ENCODE data around the gene ACSL3. TPM values are rescaled to one million over a fixed set of nuclear protein-coding genes. Genes with fewer than 3 reads are reported as not detected.
"Not testable (repeated sequence)": the region's sequence is repeated elsewhere in the genome, so short reads cannot be mapped to it uniquely, and the experiment has no call there.

The ACSL3 gene
- total and polyA plus RNA-seq, 3 experiments from 2014 or later = 27.7 to 41.4 (median 38.6) TPM

GRCh38 chr2:222989431-222989830 is 128.6 kb downstream of the ACSL3 start:
- H3K4me1 ChIP-seq (ENCODE audit: insufficient read depth, low read length) = no peaks in the 10 kb centered on the region
- peaks cover 7 to 29% of the 10 kb centered on the region in 2 donors for H3K27me3 Mint-ChIP-seq
- H3K36me3 Mint-ChIP-seq = no peaks in the 10 kb centered on the region
- no peak overlapping the region for H3K4me3 Mint-ChIP-seq
- no peaks in the 10 kb centered on the region for H3K4me1 Mint-ChIP-seq
- no peak for DNase-seq
- H3K4me3 ChIP-seq (ENCODE audit: low read length) = no peak overlapping the region
- peaks cover 0 to 18% (median 6%) of the 10 kb centered on the region in 5 donors for H3K9me3 Mint-ChIP-seq
- no peaks in the 10 kb centered on the region for H3K36me3 ChIP-seq (ENCODE audit: insufficient read depth, low read length)
- ChIA-PET POLR2A (no interaction called here), CTCF (no interaction called here)
- no peak overlapping the region for H3K27ac Mint-ChIP-seq
- no peaks in the 10 kb centered on the region for H3K9me3 ChIP-seq (ENCODE audit: low read length)
- no peaks in the 10 kb centered on the region for H3K27me3 ChIP-seq (ENCODE audit: insufficient read depth, low read length, poor library complexity, severe bottlenecking)
- no peak overlapping the region for H3K27ac ChIP-seq (ENCODE audit: low read depth, low read length)

DNA sequence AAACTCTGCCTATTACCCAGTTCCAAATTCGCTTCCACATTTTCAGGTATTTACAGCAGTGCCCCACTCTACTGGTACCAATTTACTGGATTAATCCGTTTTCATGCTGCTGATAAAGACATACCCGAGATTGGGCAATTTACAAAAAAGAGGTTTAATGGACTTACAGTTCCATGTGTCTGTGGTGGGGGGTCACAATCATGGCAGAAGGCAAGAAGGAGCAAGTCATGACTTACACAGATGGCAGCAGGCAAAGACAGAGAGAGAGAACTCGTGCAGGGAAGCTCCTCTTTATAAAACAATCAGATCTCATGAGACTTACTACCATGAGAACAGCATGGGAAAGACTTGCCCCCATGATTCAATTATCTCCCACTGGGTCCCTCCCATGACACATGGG is 129.4 kb downstream of the ACSL3 start:
- H3K4me1 Mint-ChIP-seq; H3K4me1 ChIP-seq (ENCODE audit: insufficient read depth, low read length); H3K9me3 ChIP-seq (ENCODE audit: low read length); CTCF ChIA-PET; DNase-seq; H3K36me3 ChIP-seq (ENCODE audit: insufficient read depth, low read length); POLR2A ChIA-PET; H3K36me3 Mint-ChIP-seq; H3K27me3 ChIP-seq (ENCODE audit: insufficient read depth, low read length, poor library complexity, severe bottlenecking); H3K27ac ChIP-seq (ENCODE audit: low read depth, low read length); H3K4me3 ChIP-seq (ENCODE audit: low read length); H3K4me3 Mint-ChIP-seq; H3K27ac Mint-ChIP-seq: not testable (repeated sequence)
- peaks cover 1 to 24% of the 10 kb centered on the region in 2 donors for H3K27me3 Mint-ChIP-seq
- H3K9me3 Mint-ChIP-seq = peaks cover 0 to 14% (median 5%) of the 10 kb centered on the region in 5 donors

DNA sequence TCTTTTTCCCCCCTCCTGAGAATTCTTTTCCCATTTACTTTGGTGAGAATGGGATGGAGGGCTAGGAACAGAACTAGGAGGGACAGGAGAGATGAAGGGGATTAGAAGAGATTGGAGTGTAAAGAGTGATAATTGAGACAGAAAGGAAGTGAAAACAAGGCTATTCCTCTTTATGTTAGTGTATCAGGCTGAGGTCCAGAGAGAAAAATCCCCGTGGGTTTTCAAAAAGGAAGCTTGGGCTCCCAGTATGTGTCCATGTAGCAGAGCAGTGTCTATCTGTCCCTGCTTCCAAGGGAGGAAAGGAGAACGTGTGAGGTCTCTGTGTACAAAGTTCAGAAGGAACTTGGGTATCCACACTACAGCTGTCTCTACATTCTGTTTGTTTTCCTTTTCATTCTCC is 131.3 kb downstream of the ACSL3 start:
- Histone ChIP-seq H3K4me1 (ENCODE audit: insufficient read depth, low read length) (no peaks in the 10 kb centered on the region), H3K36me3 (ENCODE audit: insufficient read depth, low read length) (no peaks in the 10 kb centered on the region), H3K27me3 (ENCODE audit: insufficient read depth, low read length, poor library complexity, severe bottlenecking) (no peaks in the 10 kb centered on the region), H3K9me3 (ENCODE audit: low read length) (no peaks in the 10 kb centered on the region), H3K27ac (ENCODE audit: low read depth, low read length) (no peak overlapping the region), H3K4me3 (ENCODE audit: low read length) (no peak overlapping the region)
- H3K27ac Mint-ChIP-seq = no peak overlapping the region
- DNase-seq = no peak
- ChIA-PET CTCF (no interaction called here), POLR2A (no interaction called here)
- peaks cover 0 to 10% of the 10 kb centered on the region in 2 donors for H3K27me3 Mint-ChIP-seq
- H3K36me3 Mint-ChIP-seq = no peaks in the 10 kb centered on the region
- H3K4me3 Mint-ChIP-seq = no peak overlapping the region
- no peaks in the 10 kb centered on the region for H3K4me1 Mint-ChIP-seq
- H3K9me3 Mint-ChIP-seq = peaks cover 0 to 11% (median 3%) of the 10 kb centered on the region in 5 donors

Other genes with a start within 250 kb of the ACSL3 start
- gene FARSB, start 204.9 kb upstream of the ACSL3 start, total RNA-seq = 10 to 100 TPM; 57.0 to 58.5 TPM
- gene FARSB, start 204.9 kb upstream of the ACSL3 start, polyA plus RNA-seq = 23.8 TPM
- not detected for gene MOGAT1, start 189.4 kb upstream of the ACSL3 start, total RNA-seq
- gene MOGAT1, start 189.4 kb upstream of the ACSL3 start, polyA plus RNA-seq = not detected
- not detected for gene KCNE4, start 191.2 kb downstream of the ACSL3 start, total RNA-seq
- gene KCNE4, start 191.2 kb downstream of the ACSL3 start, polyA plus RNA-seq = not detected